Skeletal muscle satellite cell (primary cell): Measurements from ENCODE around the gene TSPO2.

ENCODE experiments used
- H3K27me3 ChIP-seq: 2 replicates; pipeline ENCODE4 v1.7.0; 2013; ENCODE audit warnings: low read length; ENCODE audit not compliant: control insufficient read depth, insufficient read depth
- H3K36me3 ChIP-seq: 2 replicates; pipeline ENCODE4 v1.7.0; 2013; ENCODE audit warnings: mild to moderate bottlenecking, control low read depth, low read length; ENCODE audit not compliant: insufficient read depth
- H3K4me1 ChIP-seq: 2 replicates; pipeline ENCODE4 v1.7.0; 2013; ENCODE audit warnings: low read length; ENCODE audit not compliant: control insufficient read depth, insufficient read depth
- H3K4me2 ChIP-seq: 2 replicates; pipeline ENCODE4 v1.7.0; 2013; ENCODE audit warnings: mild to moderate bottlenecking, low read length
- H3K4me3 ChIP-seq: 2 replicates; pipeline ENCODE4 v1.7.0; 2013; ENCODE audit warnings: low read length
- H3K9ac ChIP-seq: 2 replicates; pipeline ENCODE4 v1.7.0; 2013; ENCODE audit warnings: mild to moderate bottlenecking, low read depth, low read length, moderate library complexity
- H3K9me3 ChIP-seq: replicated peaks from 2 replicates; pipeline ENCODE4 v1.7.0; 2013; ENCODE audit warnings: mild to moderate bottlenecking, control low read depth, low read length

Gene TSPO2

GRCh38 chr6:41027799-41028560, 14.3 kb upstream of the TSPO2 start:
- Histone ChIP-seq H3K4me1 (peaks cover 16% of the 10 kb centered on the region), H3K9me3 (no peaks in the 10 kb centered on the region), H3K4me2 (peak overlapping the region; percentile 94), H3K36me3 (no peaks in the 10 kb centered on the region), H3K4me3 (peak overlapping the region; percentile 76), H3K27me3 (no peaks in the 10 kb centered on the region), H3K9ac (peak overlapping the region; percentile 86)

- peak overlapping the region; percentile 86 for H3K9ac ChIP-seq
- no peaks in the 10 kb centered on the region for H3K9me3 ChIP-seq
- H3K27me3 ChIP-seq = no peaks in the 10 kb centered on the region
- H3K36me3 ChIP-seq = no peaks in the 10 kb centered on the region
- H3K4me2 ChIP-seq = peak overlapping the region; percentile 94
- peaks cover 16% of the 10 kb centered on the region for H3K4me1 ChIP-seq
- H3K4me3 ChIP-seq = peak overlapping the region; percentile 76
Observed at GRCh38 chr6:41028561-41029412, 13.5 kb upstream of the TSPO2 start.

GRCh38 chr6:41032830-41033229, 9.4 kb upstream of the TSPO2 start:
- Histone ChIP-seq H3K9me3 (no peaks in the 10 kb centered on the region), H3K4me1 (peaks cover 8% of the 10 kb centered on the region), H3K36me3 (no peaks in the 10 kb centered on the region), H3K4me3 (no peak overlapping the region), H3K27me3 (peaks cover 13% of the 10 kb centered on the region), H3K4me2 (no peak overlapping the region), H3K9ac (no peak overlapping the region)

GRCh38 chr6:41033776-41034175, 8.5 kb upstream of the TSPO2 start:
- no peaks in the 10 kb centered on the region for H3K4me1 ChIP-seq
- H3K4me2 ChIP-seq = no peak overlapping the region
- no peaks in the 10 kb centered on the region for H3K36me3 ChIP-seq
- H3K9me3 ChIP-seq = no peaks in the 10 kb centered on the region
- no peak overlapping the region for H3K4me3 ChIP-seq
- no peak overlapping the region for H3K9ac ChIP-seq
- peaks cover 15% of the 10 kb centered on the region for H3K27me3 ChIP-seq

- H3K9me3 ChIP-seq = no peaks in the 10 kb centered on the region
- H3K9ac ChIP-seq = no peak overlapping the region
- no peak overlapping the region for H3K4me2 ChIP-seq
- no peaks in the 10 kb centered on the region for H3K36me3 ChIP-seq
- no peak overlapping the region for H3K4me3 ChIP-seq
- H3K27me3 ChIP-seq = peaks cover 16% of the 10 kb centered on the region
- peaks cover 7% of the 10 kb centered on the region for H3K4me1 ChIP-seq
Observed at GRCh38 chr6:41036186-41036585, 6.1 kb upstream of the TSPO2 start.

GRCh38 chr6:41036601-41037000, 5.7 kb upstream of the TSPO2 start:
- peaks cover 16% of the 10 kb centered on the region for H3K27me3 ChIP-seq

GRCh38 chr6:41037107-41037900, 5.0 kb upstream of the TSPO2 start:
- no peaks in the 10 kb centered on the region for H3K36me3 ChIP-seq
- H3K27me3 ChIP-seq = peaks cover 16% of the 10 kb centered on the region
- H3K4me3 ChIP-seq = no peak overlapping the region

More at GRCh38 chr6:41036601-41037000, 5.7 kb upstream of the TSPO2 start:
- no peaks in the 10 kb centered on the region for H3K36me3 ChIP-seq
- H3K4me2 ChIP-seq = no peak overlapping the region
- no peaks in the 10 kb centered on the region for H3K9me3 ChIP-seq
- peaks cover 7% of the 10 kb centered on the region for H3K4me1 ChIP-seq
- no peak overlapping the region for H3K9ac ChIP-seq
- no peak overlapping the region for H3K4me3 ChIP-seq

GRCh38 chr6:41038205-41038604, 4.1 kb upstream of the TSPO2 start:
- Histone ChIP-seq H3K4me1 (peaks cover 7% of the 10 kb centered on the region), H3K9me3 (no peaks in the 10 kb centered on the region), H3K9ac (no peak overlapping the region), H3K4me3 (no peak overlapping the region), H3K36me3 (no peaks in the 10 kb centered on the region), H3K4me2 (no peak overlapping the region), H3K27me3 (peaks cover 16% of the 10 kb centered on the region)

More at GRCh38 chr6:41037107-41037900, 5.0 kb upstream of the TSPO2 start:
- Histone ChIP-seq H3K4me1 (peaks cover 7% of the 10 kb centered on the region), H3K9ac (no peak overlapping the region), H3K9me3 (no peaks in the 10 kb centered on the region), H3K4me2 (no peak overlapping the region)

- Histone ChIP-seq H3K9ac (no peak within 1 kb of the TSS), H3K9me3 (no peaks in the 10 kb centered on the region), H3K36me3 (no peaks in the 10 kb centered on the region), H3K27me3 (peaks cover 16% of the 10 kb centered on the region), H3K4me3 (no peak within 1 kb of the TSS), H3K4me1 (peaks cover 7% of the 10 kb centered on the region), H3K4me2 (no peak within 1 kb of the TSS)
Observed at GRCh38 chr6:41039060-41039998, 2.9 kb upstream of the TSPO2 start, which contains the start of gene UNC5CL. TSS of gene UNC5CL (minus strand) at chr6:41039221. CDS start at chr6:41035074, 4,147 bp downstream.

GRCh38 chr6:41040101-41040939, 1.9 kb upstream of the TSPO2 start:
- no peaks in the 10 kb centered on the region for H3K9me3 ChIP-seq
- H3K4me1 ChIP-seq = peaks cover 7% of the 10 kb centered on the region
- H3K36me3 ChIP-seq = no peaks in the 10 kb centered on the region
- no peak overlapping the region for H3K9ac ChIP-seq
- H3K4me3 ChIP-seq = no peak overlapping the region
- H3K4me2 ChIP-seq = no peak overlapping the region
- peaks cover 13% of the 10 kb centered on the region for H3K27me3 ChIP-seq
